Measurements from ENCODE around the gene SHISAL1.

The SHISAL1 gene

GRCh38 chr22:44200855-44201550 is 111.7 kb downstream of the SHISAL1 start:
- DNase-seq (ENCODE audit: low spot score), result no peak
- POLR2A ChIA-PET (ENCODE audit: low non-redundant PET), result no interaction called here
- no peak overlapping the region for H3K27ac ChIP-seq
- TF ChIP-seq, protein P1, sequence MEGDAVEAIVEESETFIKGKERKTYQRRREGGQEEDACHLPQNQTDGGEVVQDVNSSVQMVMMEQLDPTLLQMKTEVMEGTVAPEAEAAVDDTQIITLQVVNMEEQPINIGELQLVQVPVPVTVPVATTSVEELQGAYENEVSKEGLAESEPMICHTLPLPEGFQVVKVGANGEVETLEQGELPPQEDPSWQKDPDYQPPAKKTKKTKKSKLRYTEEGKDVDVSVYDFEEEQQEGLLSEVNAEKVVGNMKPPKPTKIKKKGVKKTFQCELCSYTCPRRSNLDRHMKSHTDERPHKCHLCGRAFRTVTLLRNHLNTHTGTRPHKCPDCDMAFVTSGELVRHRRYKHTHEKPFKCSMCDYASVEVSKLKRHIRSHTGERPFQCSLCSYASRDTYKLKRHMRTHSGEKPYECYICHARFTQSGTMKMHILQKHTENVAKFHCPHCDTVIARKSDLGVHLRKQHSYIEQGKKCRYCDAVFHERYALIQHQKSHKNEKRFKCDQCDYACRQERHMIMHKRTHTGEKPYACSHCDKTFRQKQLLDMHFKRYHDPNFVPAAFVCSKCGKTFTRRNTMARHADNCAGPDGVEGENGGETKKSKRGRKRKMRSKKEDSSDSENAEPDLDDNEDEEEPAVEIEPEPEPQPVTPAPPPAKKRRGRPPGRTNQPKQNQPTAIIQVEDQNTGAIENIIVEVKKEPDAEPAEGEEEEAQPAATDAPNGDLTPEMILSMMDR (conservative IDR thresholded peaks at IDR 0.05; ENCODE audit: low read depth), result no peak
- CTCF ChIA-PET, result no interaction called here

DNA sequence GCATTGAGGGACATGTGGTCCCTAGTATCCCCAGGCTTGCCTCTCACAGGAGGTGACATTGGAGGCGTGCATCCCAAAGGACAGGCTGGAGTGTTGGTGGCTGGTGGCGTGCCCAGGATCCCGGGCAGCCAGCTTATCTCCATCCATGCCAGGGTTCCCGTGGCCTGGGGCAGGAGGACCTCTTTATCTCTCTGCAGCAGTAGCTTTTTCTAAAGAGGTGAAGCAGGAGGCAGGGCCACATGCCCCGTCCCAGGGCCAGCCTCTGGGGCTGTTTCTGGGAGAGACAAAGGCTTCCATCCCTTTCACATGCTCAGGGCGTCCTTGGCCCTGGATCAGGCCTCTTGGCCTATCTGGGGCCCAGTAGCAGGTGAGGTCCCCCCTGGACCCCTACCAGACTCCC is 112.3 kb downstream of the SHISAL1 start:
- TF ChIP-seq, protein P1 (conservative IDR thresholded peaks at IDR 0.05; ENCODE audit: low read depth), result no peak
- DNase-seq (ENCODE audit: low spot score), result no peak
- no peak overlapping the region for H3K27ac ChIP-seq
- POLR2A ChIA-PET (ENCODE audit: low non-redundant PET), result no interaction called here
- CTCF ChIA-PET, result interaction anchor here (0.5 kb wide), 1 partner anchor 91 kb away, joined by 9 read pairs; no protein-coding TSS in a partner anchor

- CTCF ChIA-PET, result interaction anchor here (0.5 kb wide), 1 partner anchor 91 kb away, joined by 9 read pairs; no protein-coding TSS in a partner anchor
- TF ChIP-seq, protein P1 (conservative IDR thresholded peaks at IDR 0.05; ENCODE audit: low read depth), result no peak
- DNase-seq (ENCODE audit: low spot score), result no peak
- H3K27ac ChIP-seq, result no peak overlapping the region
- POLR2A ChIA-PET (ENCODE audit: low non-redundant PET), result no interaction called here
Measured at GRCh38 chr22:44199866-44200265, 112.9 kb downstream of the SHISAL1 start.

- POLR2A ChIA-PET (ENCODE audit: low non-redundant PET), result no interaction called here
Measured at GRCh38 chr22:44199164-44199563, 113.6 kb downstream of the SHISAL1 start.

GRCh38 chr22:44197271-44197670 is 115.5 kb downstream of the SHISAL1 start:
- ChIA-PET POLR2A (ENCODE audit: low non-redundant PET) (no interaction called here), CTCF (no interaction called here)
- TF ChIP-seq, protein P1 (conservative IDR thresholded peaks at IDR 0.05; ENCODE audit: low read depth), result no peak
- no peak for DNase-seq (ENCODE audit: low spot score)
- H3K27ac ChIP-seq, result no peak overlapping the region

More at GRCh38 chr22:44199164-44199563, 113.6 kb downstream of the SHISAL1 start:
- DNase-seq (ENCODE audit: low spot score), result no peak
- CTCF ChIA-PET, result no interaction called here
- no peak overlapping the region for H3K27ac ChIP-seq
- TF ChIP-seq, protein P1 (conservative IDR thresholded peaks at IDR 0.05; ENCODE audit: low read depth), result no peak

DNA sequence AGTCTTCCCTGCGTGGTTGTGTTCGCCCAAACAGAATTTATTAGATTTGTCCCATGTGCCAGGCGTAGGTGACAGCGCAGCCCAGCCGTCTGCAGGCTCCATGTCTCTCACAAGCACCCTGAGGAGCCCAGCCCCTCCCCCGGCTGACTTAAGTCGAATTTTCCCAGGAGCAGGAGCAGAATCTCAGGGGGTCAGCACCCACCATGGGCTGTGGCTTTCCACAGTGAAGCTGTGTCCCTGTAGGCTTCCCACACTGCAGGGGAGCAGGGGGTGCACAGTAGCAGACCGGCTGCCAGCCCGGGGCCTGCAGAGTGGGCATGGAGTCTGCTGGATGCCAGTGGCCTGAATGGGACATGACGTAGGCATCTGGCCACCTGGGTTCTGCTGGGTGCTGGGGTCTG is 116.0 kb downstream of the SHISAL1 start:
- ChIA-PET CTCF (no interaction called here), POLR2A (ENCODE audit: low non-redundant PET) (no interaction called here)
- no peak for DNase-seq (ENCODE audit: low spot score)
- no peak overlapping the region for H3K27ac ChIP-seq
- TF ChIP-seq, protein P1 (conservative IDR thresholded peaks at IDR 0.05; ENCODE audit: low read depth), result no peak

Measured in RWPE1 (cell line).